ENCODE results near the gene SLC45A2. TPM values are rescaled to one million over a fixed set of nuclear protein-coding genes. Genes with fewer than 3 reads are reported as not detected.

Gene SLC45A2
- polyA plus RNA-seq, 3 donors, result not detected

- Mint-ChIP-seq H3K9me3 (no peaks in the 10 kb centered on the region), H3K4me1 (no peaks in the 10 kb centered on the region), H3K27ac (no peak overlapping the region), H3K27me3 (ENCODE audit: low read depth in 3 of 3) (peaks cover 1 to 3% (median 2%) of the 10 kb centered on the region in 3 donors), H3K4me3 (no peak overlapping the region), H3K36me3 (no peaks in the 10 kb centered on the region)
- no peaks in the 10 kb centered on the region for H3K36me3 ChIP-seq (replicated peaks in 1 of 2; ENCODE audit: control insufficient read depth in 1 of 2, insufficient read depth in 2 of 2, low read length in 2 of 2)
- no peak overlapping the region for H3K4me3 ChIP-seq (replicated peaks in 1 of 3; ENCODE audit: low read depth in 2 of 3, low read length in 3 of 3)
- intact Hi-C loops (cut with micrococcal nuclease), result no loop called here
- no peaks in the 10 kb centered on the region for H3K9me3 ChIP-seq (replicated peaks in 1 of 2; ENCODE audit: control insufficient read depth in 1 of 2, insufficient read depth in 1 of 2, low read length in 2 of 2)
- H3K4me1 ChIP-seq (ENCODE audit: control insufficient read depth in 1 of 2, insufficient read depth in 2 of 2, low read length in 2 of 2), result no peaks in the 10 kb centered on the region
- no peak for DNase-seq
- 60% methylated on average over 9 of the region's 10 CpGs for WGBS (ENCODE audit: insufficient coverage)
- no peak overlapping the region for H3K4me2 ChIP-seq (replicated peaks; ENCODE audit: extremely low read depth, low read length, poor library complexity, severe bottlenecking)
- no peaks in the 10 kb centered on the region for H4K20me1 ChIP-seq (ENCODE audit: insufficient read depth, low read length)
- TF ChIP-seq, protein P1, sequence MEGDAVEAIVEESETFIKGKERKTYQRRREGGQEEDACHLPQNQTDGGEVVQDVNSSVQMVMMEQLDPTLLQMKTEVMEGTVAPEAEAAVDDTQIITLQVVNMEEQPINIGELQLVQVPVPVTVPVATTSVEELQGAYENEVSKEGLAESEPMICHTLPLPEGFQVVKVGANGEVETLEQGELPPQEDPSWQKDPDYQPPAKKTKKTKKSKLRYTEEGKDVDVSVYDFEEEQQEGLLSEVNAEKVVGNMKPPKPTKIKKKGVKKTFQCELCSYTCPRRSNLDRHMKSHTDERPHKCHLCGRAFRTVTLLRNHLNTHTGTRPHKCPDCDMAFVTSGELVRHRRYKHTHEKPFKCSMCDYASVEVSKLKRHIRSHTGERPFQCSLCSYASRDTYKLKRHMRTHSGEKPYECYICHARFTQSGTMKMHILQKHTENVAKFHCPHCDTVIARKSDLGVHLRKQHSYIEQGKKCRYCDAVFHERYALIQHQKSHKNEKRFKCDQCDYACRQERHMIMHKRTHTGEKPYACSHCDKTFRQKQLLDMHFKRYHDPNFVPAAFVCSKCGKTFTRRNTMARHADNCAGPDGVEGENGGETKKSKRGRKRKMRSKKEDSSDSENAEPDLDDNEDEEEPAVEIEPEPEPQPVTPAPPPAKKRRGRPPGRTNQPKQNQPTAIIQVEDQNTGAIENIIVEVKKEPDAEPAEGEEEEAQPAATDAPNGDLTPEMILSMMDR (IDR thresholded peaks at IDR 0.05), result peak; percentile 10
- H3K27me3 ChIP-seq (ENCODE audit: control insufficient read depth in 2 of 2, insufficient read depth in 2 of 2, low read length in 2 of 2), result no peaks in the 10 kb centered on the region
- no peak overlapping the region for H3K27ac ChIP-seq (ENCODE audit: low read depth in 1 of 2, low read length in 2 of 2)
- no peaks in the 10 kb centered on the region for H3K79me2 ChIP-seq (ENCODE audit: insufficient read depth, low read length)
- H2AFZ ChIP-seq (ENCODE audit: insufficient read depth, low read depth, low read length, poor library complexity, severe bottlenecking), result no peak overlapping the region
- H3K9ac ChIP-seq (ENCODE audit: insufficient read depth, low read length, poor library complexity, severe bottlenecking), result no peak overlapping the region
Measured at GRCh38 chr5:33969572-33970452, 14.7 kb downstream of the SLC45A2 start.

DNA sequence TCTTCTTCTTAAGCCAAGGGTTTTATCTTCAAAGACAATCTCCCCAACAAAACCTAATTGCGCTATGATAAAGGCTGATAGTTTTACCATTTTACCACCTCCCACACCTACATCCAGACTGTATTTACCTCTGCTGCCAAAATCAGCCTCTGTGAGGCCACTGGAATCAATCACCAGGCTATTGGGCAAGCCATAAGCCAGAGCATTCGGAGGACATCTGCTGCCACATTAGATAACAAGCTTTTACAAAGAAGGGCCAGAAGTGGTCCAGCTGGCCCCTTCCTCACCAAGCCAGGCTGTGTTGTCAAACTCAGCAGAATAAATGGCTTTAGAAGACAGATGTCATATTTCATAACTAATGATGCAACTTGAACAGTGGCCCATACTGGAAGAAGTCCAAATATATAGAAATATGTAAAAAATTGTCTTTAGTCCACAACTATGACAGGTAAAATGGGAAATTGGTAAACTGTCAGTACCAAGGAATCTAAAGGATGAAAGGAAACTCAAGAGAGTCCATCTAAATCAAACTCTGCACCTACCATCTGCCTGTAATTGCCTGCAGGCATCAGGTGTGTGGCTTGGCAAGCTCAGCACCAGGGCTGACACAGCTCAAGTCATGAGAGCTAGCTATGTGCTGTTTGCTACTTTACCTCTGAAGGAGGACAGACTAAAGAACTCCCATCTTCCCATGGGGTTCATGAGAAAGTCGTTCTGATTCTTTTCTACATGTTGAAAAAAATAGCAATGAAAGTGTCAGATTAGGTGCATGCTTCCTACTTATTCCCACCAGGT, 16.1 kb downstream of the SLC45A2 start:
- TF ChIP-seq, protein P1 (IDR thresholded peaks at IDR 0.05), result no peak
- Histone ChIP-seq H3K36me3 (replicated peaks in 1 of 2; ENCODE audit: control insufficient read depth in 1 of 2, insufficient read depth in 2 of 2, low read length in 2 of 2) (no peaks in the 10 kb centered on the region), H4K20me1 (ENCODE audit: insufficient read depth, low read length) (no peaks in the 10 kb centered on the region), H3K4me3 (replicated peaks in 1 of 3; ENCODE audit: low read depth in 2 of 3, low read length in 3 of 3) (no peak overlapping the region), H3K79me2 (ENCODE audit: insufficient read depth, low read length) (no peaks in the 10 kb centered on the region), H3K27ac (ENCODE audit: low read depth in 1 of 2, low read length in 2 of 2) (no peak overlapping the region), H3K27me3 (ENCODE audit: control insufficient read depth in 2 of 2, insufficient read depth in 2 of 2, low read length in 2 of 2) (no peaks in the 10 kb centered on the region), H2AFZ (ENCODE audit: insufficient read depth, low read depth, low read length, poor library complexity, severe bottlenecking) (no peak overlapping the region), H3K9me3 (replicated peaks in 1 of 2; ENCODE audit: control insufficient read depth in 1 of 2, insufficient read depth in 1 of 2, low read length in 2 of 2) (no peaks in the 10 kb centered on the region), H3K4me1 (ENCODE audit: control insufficient read depth in 1 of 2, insufficient read depth in 2 of 2, low read length in 2 of 2) (no peaks in the 10 kb centered on the region), H3K9ac (ENCODE audit: insufficient read depth, low read length, poor library complexity, severe bottlenecking) (no peak overlapping the region), H3K4me2 (replicated peaks; ENCODE audit: extremely low read depth, low read length, poor library complexity, severe bottlenecking) (no peak overlapping the region)
- Mint-ChIP-seq H3K4me1 (no peaks in the 10 kb centered on the region), H3K36me3 (no peaks in the 10 kb centered on the region), H3K27me3 (ENCODE audit: low read depth in 3 of 3) (peaks cover 1 to 3% (median 2%) of the 10 kb centered on the region in 3 donors), H3K4me3 (no peak overlapping the region), H3K27ac (no peak overlapping the region), H3K9me3 (no peaks in the 10 kb centered on the region)
- DNase-seq, result no peak
- intact Hi-C loops (cut with micrococcal nuclease), result no loop called here
- 100% methylated on average over 1 of the region's 3 CpGs for WGBS (ENCODE audit: insufficient coverage)

Measured in CD14-positive monocyte (primary cell).